GM19193 (cell line): Measurements from ENCODE around the gene SUPT16H.

Experiments used
- POLR2A ChIP-seq: IDR thresholded peaks from 4 replicates; pipeline ENCODE4 v1.6.1; 2011; ENCODE audit not compliant: insufficient read depth, insufficient read length; ENCODE audit errors: extremely low read depth

SUPT16H gene

DNA sequence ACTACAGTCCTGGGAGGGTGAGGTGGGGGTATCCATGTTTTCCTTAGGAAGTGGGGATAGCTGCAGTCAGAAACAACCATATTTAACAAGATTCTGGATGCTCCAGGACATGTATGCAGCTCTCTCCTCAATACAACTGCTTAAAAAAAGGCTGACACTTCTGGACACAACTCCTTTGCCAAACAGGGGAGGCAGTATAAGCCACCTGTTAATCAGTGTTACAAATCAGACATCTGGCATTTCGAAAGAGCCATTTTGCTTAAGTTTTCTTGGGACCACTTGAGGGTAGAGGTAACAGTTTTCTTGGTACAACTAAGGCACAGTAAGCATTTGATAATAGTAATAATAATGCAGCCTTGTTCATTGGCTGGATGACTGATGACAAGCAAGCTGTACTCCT lies 56.8 kb downstream of the SUPT16H start:
- TF ChIP-seq POLR2A: no peak

DNA sequence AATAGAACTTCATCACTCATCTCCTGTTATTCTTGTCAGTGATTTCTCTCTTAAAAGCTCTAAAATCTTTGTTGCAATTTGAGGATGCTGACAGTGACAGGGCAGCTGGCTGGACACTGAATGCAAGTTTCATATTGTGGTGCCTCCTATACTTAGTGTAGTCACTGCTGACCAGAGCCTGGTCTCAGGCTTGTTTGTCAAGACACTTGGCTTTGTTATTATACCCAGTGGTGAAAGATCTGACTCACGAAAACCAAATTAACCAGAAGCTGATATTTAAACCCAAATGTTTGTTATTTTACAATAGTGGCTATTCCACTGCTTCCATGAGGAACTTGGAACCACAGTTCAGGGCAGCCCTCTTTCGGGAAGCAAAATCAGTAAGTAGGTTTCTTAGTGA lies 61.1 kb downstream of the SUPT16H start:
- no peak for TF ChIP-seq POLR2A

DNA sequence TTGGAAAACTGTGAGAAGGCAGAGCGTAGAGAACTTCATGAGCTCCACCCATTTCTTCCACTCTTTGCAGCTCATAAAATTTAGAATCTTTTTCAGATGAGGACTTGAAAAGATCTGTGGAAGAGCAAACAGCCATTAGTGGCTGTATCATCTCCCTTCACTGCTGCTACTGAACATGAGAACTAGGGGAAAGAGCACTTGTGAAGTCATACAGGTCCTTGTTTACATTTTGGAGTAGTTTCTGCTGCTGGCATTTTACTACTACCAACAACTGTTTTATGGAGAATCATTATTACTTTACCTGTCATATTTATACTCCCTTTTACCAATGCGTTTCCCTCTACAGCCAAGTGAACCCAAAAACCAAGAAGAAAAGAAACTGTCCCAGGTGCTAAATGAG lies 62.9 kb downstream of the SUPT16H start:
- no peak for TF ChIP-seq POLR2A

DNA sequence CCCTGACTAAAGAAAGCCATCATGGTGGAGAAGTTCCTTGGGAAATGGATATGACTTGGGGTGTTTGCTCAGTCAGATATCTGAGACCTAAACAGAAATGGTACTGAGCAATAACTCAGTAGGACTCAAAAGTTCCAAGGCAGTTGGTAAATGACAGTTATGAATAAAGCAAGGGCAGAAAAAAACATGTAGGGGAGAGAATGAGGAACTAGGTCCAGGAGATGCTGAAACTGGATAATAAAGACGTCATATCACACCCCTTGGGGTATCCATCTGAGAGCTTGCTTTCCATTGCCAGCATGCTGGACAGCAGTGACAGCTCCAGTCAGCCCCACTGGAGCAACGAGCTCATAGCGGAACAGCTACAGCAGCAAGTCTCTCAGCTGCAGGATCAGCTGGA lies 66.4 kb downstream of the SUPT16H start:
- no peak for TF ChIP-seq POLR2A

DNA sequence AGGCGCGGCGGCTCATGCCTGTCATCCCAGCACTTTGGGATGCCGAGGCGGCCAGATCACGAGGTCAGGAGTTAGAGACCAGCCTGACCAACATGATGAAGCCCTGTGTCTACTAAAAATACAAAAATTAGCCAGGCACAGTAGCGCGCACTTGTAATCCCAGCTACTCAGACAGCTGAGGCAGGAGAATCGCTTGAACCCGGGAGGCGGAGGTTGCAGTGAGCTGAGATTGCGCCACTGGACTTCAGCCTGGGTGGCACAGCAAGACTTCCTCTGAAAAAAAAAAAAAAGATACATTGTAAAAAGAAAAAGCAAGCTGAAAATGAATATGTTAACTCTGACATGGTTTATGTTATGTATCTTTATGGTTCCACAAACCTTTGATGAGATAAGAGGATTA lies 70.3 kb downstream of the SUPT16H start:
- no peak for TF ChIP-seq POLR2A

DNA sequence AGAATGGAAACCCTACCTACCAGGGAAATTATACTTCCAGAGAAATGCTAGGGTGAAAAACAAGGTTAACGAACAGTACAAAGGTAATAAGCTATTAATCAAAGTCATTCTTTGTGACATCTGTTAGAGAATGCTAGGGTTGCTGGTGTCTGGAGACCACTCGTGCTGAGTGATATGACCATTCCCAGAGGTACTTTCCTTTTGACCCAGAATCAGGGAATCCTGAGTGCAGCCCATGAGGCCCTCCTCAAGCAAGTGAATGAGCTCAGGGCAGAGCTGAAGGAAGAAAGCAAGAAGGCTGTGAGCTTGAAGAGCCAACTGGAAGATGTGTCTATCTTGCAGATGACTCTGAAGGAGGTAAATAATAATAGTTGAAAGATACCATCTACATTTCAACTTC lies 72.2 kb downstream of the SUPT16H start:
- TF ChIP-seq POLR2A: no peak

DNA sequence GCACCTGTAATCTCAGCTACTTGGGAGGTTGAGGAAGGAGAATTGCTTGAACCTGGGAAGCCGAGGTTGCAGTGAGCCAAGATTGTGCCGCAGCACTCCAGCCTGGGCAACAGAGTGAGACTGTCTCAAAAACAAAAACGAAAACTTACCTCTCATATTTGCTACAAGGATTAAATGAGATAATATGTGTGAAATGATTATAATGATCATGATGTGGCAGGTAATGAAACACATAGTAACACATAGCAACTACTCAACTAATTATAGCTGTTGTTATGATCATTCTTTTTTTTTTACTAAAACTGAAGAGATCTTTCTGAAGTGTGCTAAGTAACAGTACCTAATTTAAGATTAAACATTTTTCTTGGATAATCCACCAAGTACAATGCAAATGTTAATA lies 73.9 kb downstream of the SUPT16H start:
- no peak for TF ChIP-seq POLR2A

DNA sequence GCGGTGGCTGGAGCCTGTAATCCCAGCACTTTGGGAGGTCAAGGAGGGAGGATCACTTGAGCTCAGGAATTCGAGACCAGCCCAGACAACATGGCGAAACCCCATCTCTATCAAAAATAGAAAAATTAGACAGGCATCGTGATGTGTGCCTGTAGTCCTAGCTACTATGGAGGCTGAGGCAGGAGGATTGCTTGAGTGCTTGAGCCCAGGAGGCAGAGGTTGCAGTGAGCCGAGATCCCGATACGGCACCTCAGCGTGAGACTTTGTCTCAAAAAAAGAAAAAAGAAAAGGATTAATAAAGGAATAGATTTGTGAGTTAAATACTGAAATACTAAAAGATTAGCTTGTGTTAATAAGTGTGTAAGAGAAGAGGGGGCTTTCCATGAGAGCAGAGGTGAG lies 74.6 kb downstream of the SUPT16H start:
- TF ChIP-seq POLR2A: no peak

DNA sequence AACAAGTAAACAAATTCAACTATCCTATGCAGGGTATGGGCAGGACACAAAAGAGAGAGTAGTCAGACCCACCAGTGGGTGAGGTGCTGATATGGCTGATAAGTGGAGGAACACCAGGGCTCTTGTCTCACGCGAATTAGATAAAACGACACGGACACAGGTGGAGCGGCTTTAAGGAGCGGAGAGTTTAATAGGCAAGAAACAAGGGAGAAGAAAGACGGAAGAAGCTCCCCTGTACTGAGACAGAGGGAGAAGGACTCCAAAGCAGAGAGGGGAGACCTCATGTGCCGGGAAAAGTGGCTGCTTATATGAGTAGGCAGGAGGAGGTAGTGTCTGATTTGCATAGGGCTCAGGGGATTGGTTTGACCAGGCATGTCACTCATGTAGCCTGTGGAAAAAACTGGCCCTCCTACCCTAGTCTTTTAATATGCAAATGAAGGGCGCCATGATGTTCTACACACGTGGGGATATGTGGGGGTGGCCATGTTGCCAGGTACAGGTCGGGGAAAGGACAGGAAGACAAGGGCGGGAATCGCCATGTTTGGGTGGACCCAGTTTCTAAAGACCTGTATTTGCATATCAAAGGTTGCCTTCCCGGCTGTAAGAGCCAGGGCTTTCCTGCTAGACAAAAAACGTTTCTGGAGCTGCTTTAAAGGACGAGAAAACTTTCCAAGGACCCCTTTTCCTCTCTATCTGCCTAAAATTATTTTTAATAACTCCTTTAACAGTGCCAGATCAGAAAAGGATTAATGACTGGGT lies 75.2 kb downstream of the SUPT16H start:
- TF ChIP-seq POLR2A: peak; percentile 64

DNA sequence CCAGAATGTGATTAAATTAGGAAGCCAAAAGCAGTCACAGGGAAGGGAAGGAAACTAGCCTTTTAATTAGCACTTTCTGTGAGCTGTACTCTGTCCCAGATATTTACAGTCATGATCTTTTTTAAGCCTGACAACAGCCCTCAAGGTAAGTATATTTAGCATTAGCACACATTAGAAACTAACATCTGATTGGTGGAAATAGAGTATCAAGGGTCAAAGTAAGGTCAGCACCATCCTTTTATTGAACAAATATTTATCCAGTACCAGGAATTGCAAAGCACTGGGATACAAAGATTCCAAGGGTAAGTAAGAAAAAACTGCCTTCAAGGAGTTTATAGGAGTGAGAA lies 75.7 kb downstream of the SUPT16H start:
- TF ChIP-seq POLR2A: no peak

DNA sequence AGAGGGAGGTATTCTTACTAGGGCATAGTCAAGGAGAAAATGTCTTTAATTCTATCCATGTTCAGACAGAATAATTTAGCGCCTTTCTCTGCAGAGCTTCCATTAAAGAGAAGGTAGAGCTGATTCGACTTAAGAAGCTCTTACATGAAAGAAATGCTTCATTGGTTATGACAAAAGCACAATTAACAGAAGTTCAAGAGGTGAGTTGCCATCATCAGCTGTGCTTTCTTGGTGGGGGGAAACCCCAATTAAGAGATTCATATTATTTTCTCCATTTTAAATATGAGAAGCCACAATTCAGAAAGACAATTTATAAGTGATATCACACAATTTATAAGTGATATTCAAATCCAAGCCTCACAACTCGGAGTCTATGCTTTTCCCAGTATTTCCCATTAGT lies 76.2 kb downstream of the SUPT16H start:
- no peak for TF ChIP-seq POLR2A

DNA sequence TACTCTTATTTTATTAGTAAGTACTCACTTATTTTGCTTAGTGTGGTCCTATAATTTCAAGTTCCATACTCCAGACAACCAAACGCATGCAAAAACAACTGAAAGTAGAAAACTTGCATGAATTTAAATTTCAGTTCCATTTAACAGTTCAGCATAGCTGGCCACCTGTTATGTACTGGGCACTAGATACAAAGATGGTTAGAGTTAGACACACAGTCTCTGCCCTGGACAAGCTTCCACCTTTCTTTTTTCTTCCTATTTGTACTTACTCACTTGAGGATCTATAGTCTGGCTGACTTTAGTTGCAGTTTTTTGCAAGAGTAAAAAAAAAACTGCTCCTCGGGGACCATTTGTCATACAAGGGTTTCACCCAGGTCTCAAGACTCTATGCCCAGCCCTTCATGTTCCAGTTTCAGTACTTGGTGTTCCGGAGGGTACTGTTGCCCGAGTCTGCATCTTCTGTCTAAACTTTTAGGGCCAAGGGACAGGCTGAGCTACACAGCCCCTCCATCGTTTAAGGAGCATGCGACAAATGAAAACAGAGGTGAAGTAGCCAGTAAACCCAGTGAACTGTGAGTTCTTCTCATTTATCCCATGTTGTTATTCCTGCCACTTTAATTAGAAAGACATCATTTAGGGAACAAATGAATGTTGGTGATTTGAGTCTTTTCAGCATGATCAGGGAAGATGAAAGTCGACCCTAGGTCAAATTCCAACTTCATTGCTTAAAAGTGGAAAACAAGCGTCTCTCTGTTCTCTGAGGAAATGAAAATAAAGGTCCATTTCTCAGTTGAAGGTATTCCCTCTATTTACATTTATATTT lies 81.6 kb downstream of the SUPT16H start:
- no peak for TF ChIP-seq POLR2A
